ENCODE results near the gene ERGIC1. TPM values are rescaled to one million over a fixed set of nuclear protein-coding genes. Genes with fewer than 3 reads are reported as not detected.

Gene ERGIC1
- total and polyA plus RNA-seq, 2 of the 13 experiments (the other 11 are each of a cell fraction or from before 2014, with no cell fraction given) = 78.5 to 184 TPM

DNA sequence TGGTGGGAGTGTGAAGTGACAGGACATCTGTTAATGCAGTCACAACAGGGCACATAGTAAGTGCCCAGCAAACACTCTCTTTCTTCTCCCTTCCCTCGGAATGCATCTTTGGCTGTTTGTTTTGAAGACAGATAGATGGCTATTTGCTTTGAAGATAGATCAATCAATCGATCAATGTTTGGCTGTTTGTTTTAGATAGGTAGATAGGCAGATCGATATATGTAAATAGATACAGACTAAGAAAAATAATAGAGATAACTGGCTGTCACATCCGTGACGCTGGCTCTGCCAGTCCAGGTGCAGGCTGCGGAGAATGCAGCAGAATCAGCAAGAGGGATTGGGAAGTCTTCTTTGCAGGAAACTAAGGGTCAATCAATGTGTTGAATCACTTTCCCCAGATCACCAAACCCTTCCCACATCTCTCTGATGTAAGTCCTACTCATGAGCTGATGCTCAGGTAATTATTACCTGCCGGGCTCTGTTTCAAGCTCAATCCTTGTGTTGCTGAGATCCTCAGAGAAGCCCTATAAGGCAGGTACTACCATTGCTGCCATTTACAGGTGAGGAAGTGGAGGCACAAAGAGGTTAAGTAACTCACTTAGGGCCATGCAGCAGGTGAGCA, 60.8 kb downstream of the ERGIC1 start (continued):
- TF ChIP-seq, protein P1, sequence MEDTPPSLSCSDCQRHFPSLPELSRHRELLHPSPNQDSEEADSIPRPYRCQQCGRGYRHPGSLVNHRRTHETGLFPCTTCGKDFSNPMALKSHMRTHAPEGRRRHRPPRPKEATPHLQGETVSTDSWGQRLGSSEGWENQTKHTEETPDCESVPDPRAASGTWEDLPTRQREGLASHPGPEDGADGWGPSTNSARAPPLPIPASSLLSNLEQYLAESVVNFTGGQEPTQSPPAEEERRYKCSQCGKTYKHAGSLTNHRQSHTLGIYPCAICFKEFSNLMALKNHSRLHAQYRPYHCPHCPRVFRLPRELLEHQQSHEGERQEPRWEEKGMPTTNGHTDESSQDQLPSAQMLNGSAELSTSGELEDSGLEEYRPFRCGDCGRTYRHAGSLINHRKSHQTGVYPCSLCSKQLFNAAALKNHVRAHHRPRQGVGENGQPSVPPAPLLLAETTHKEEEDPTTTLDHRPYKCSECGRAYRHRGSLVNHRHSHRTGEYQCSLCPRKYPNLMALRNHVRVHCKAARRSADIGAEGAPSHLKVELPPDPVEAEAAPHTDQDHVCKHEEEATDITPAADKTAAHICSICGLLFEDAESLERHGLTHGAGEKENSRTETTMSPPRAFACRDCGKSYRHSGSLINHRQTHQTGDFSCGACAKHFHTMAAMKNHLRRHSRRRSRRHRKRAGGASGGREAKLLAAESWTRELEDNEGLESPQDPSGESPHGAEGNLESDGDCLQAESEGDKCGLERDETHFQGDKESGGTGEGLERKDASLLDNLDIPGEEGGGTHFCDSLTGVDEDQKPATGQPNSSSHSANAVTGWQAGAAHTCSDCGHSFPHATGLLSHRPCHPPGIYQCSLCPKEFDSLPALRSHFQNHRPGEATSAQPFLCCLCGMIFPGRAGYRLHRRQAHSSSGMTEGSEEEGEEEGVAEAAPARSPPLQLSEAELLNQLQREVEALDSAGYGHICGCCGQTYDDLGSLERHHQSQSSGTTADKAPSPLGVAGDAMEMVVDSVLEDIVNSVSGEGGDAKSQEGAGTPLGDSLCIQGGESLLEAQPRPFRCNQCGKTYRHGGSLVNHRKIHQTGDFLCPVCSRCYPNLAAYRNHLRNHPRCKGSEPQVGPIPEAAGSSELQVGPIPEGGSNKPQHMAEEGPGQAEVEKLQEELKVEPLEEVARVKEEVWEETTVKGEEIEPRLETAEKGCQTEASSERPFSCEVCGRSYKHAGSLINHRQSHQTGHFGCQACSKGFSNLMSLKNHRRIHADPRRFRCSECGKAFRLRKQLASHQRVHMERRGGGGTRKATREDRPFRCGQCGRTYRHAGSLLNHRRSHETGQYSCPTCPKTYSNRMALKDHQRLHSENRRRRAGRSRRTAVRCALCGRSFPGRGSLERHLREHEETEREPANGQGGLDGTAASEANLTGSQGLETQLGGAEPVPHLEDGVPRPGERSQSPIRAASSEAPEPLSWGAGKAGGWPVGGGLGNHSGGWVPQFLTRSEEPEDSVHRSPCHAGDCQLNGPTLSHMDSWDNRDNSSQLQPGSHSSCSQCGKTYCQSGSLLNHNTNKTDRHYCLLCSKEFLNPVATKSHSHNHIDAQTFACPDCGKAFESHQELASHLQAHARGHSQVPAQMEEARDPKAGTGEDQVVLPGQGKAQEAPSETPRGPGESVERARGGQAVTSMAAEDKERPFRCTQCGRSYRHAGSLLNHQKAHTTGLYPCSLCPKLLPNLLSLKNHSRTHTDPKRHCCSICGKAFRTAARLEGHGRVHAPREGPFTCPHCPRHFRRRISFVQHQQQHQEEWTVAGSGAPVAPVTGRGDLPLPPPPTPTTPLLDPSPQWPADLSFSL (CRISPR knock-in tag; IDR thresholded peaks at IDR 0.05) = no peak
- TF ChIP-seq ZBTB20 (CRISPR knock-in tag; IDR thresholded peaks at IDR 0.05; ENCODE audit: borderline replicate concordance, low read depth) (no peak), CREB1 (IDR thresholded peaks at IDR 0.05) (no peak), CREB1 (CRISPR knock-in tag; IDR thresholded peaks at IDR 0.05) (peak; percentile 85), CHCHD3 (CRISPR knock-in tag; IDR thresholded peaks at IDR 0.05) (no peak), EHMT2 (IDR thresholded peaks at IDR 0.05; ENCODE audit: borderline replicate concordance, low read depth, low read length) (no peak), ZFP41 (CRISPR knock-in tag; IDR thresholded peaks at IDR 0.05; ENCODE audit: borderline replicate concordance) (no peak), HNF4G (IDR thresholded peaks at IDR 0.05; ENCODE audit: borderline replicate concordance, low read depth, low read length) (no peak), HNF4G (CRISPR knock-in tag; IDR thresholded peaks at IDR 0.05; ENCODE audit: borderline replicate concordance, low read depth) (0 out of 2 replicates have a peak, but pooled peaks have one; percentile 18), ZNF292 (CRISPR knock-in tag; IDR thresholded peaks at IDR 0.05; ENCODE audit: borderline replicate concordance, low read depth) (peak; percentile 33; the same call in 1 of the 2 replicates), ZNF7 (CRISPR knock-in tag; IDR thresholded peaks at IDR 0.05) (no peak), KDM1A (CRISPR knock-in tag; IDR thresholded peaks at IDR 0.05) (0 out of 2 replicates have a peak, but pooled peaks have one; percentile 68), ZNF343 (CRISPR knock-in tag; IDR thresholded peaks at IDR 0.05) (no peak), FOXP1 (IDR thresholded peaks at IDR 0.05) (no peak), FOXP1 (CRISPR knock-in tag; IDR thresholded peaks at IDR 0.05) (peak; percentile 94), KAT8 (CRISPR knock-in tag; IDR thresholded peaks at IDR 0.05) (peak; percentile 62; the same call in 1 of the 2 replicates), HHEX (CRISPR knock-in tag; IDR thresholded peaks at IDR 0.05) (peak; percentile 92), HOXD1 (CRISPR knock-in tag; IDR thresholded peaks at IDR 0.05) (peak; percentile 85; the same call in 1 of the 2 replicates), ZFP1 (CRISPR knock-in tag; IDR thresholded peaks at IDR 0.05) (0 out of 2 replicates have a peak, but pooled peaks have one; percentile 35), ZNF205 (CRISPR knock-in tag; IDR thresholded peaks at IDR 0.05) (0 out of 2 replicates have a peak, but pooled peaks have one; percentile 45), ZBTB21 (CRISPR knock-in tag; IDR thresholded peaks at IDR 0.05) (no peak), MEIS2 (CRISPR knock-in tag; IDR thresholded peaks at IDR 0.05) (0 out of 2 replicates have a peak, but pooled peaks have one; percentile 22)
- TF ChIP-seq, protein P2, sequence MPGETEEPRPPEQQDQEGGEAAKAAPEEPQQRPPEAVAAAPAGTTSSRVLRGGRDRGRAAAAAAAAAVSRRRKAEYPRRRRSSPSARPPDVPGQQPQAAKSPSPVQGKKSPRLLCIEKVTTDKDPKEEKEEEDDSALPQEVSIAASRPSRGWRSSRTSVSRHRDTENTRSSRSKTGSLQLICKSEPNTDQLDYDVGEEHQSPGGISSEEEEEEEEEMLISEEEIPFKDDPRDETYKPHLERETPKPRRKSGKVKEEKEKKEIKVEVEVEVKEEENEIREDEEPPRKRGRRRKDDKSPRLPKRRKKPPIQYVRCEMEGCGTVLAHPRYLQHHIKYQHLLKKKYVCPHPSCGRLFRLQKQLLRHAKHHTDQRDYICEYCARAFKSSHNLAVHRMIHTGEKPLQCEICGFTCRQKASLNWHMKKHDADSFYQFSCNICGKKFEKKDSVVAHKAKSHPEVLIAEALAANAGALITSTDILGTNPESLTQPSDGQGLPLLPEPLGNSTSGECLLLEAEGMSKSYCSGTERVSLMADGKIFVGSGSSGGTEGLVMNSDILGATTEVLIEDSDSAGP (CRISPR knock-in tag; IDR thresholded peaks at IDR 0.05; ENCODE audit: borderline replicate concordance) = no peak
- TF ChIP-seq, protein P3, sequence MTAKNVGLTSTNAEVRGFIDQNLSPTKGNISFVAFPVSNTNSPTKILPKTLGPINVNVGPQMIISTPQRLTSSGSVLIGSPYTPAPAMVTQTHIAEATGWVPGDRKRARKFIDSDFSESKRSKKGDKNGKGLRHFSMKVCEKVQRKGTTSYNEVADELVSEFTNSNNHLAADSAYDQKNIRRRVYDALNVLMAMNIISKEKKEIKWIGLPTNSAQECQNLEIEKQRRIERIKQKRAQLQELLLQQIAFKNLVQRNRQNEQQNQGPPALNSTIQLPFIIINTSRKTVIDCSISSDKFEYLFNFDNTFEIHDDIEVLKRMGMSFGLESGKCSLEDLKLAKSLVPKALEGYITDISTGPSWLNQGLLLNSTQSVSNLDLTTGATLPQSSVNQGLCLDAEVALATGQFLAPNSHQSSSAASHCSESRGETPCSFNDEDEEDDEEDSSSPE (CRISPR knock-in tag; IDR thresholded peaks at IDR 0.05) = no peak
